PC-9 (cell line): ENCODE measurements around the gene GABARAPL1.

ENCODE experiments used
- EZH2 ChIP-seq: fragments of 200-600 bp; sonication (generic); IDR thresholded peaks from 2 replicates; pipeline ENCODE4 v1.8.0; 2017; ENCODE audit warnings: antibody characterized with exemption, low read depth
- TF ChIP-seq, protein P1 (sequence below): fragments of 200-600 bp; sonication (generic); conservative IDR thresholded peaks from 2 replicates; pipeline ENCODE4 v1.6.1; 2017; ENCODE audit warnings: mixed run types, antibody characterized with exemption, mild to moderate bottlenecking, moderate library complexity

DNA sequence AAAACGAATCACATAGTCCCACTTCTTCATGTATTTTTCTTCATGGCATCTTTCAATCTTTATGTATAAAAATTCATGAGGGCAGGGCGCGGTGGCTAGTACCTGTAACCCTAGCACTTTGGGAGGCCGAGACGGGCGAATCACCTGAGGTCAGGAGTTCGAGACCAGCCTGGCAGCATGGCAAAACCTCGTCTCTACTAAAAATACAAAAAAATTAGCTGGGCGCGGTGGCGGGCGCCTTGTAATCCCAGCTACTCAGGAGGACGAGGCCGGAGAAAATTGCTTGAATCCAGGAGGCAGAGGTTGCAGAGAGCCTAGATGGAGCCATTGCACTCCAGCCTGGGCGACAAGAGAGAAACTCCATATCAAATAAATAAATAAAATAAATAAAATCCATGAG is 2.5 kb upstream of the GABARAPL1 start:
- TF ChIP-seq, protein P1, sequence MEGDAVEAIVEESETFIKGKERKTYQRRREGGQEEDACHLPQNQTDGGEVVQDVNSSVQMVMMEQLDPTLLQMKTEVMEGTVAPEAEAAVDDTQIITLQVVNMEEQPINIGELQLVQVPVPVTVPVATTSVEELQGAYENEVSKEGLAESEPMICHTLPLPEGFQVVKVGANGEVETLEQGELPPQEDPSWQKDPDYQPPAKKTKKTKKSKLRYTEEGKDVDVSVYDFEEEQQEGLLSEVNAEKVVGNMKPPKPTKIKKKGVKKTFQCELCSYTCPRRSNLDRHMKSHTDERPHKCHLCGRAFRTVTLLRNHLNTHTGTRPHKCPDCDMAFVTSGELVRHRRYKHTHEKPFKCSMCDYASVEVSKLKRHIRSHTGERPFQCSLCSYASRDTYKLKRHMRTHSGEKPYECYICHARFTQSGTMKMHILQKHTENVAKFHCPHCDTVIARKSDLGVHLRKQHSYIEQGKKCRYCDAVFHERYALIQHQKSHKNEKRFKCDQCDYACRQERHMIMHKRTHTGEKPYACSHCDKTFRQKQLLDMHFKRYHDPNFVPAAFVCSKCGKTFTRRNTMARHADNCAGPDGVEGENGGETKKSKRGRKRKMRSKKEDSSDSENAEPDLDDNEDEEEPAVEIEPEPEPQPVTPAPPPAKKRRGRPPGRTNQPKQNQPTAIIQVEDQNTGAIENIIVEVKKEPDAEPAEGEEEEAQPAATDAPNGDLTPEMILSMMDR, result no peak
- TF ChIP-seq EZH2, result no peak
